IPS-11a (cell line): Measurements from ENCODE around the gene PLIN4.
"Not testable (repeated sequence)": the region's sequence is repeated elsewhere in the genome, so short reads cannot be mapped to it uniquely, and the experiment has no call there.

ENCODE experiments used
- H3K4me3 ChIP-seq: one replicate; pipeline ENCODE4 v1.5.1; 2013; ENCODE audit warnings: low read depth, low read length, control low read depth

PLIN4 gene

DNA sequence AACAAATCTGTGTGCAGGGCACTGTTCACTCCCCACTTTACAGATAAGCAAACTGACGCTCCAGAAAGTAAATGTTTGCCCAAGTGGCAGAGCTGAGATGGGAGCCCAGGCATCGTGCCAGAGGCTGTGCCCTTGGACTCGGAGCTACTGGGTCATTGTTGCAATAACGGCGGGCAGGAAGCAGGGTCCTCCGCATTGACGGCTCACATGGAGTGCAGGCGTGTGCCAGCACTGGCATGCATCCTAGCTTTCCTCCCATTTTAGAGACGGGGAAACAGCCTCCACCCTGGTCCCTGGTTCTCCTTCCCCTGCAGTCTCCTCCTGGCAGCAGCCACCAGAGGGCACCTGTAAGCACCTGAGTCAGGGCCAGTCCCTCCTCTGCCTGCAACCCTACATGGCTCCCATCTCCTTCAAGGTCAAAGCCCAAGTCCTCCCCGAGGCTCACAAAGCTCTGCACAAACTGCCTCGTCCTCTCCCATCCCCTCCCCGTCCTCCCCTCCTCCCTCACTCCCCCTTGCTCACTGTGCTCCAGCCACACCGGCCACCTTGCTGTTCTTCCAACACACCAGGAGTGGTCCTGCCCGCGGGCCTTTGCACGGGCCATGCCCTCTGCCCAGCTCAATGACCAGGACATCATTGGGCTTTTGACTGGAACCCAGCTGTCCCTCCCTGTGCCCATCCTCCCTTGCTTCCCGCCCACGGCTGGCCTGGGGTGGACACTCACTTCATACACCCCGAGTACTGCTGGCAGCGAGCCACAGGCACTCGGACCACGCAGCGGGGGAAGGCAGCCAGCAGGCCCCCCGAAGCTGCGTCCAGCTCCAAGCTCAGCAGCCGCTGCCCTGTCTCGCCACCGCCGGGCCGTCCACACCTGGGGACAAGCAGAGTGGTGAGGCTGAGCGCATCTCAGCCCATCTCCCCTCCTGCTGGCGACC, 29.3 kb upstream of the PLIN4 start:
- no peak overlapping the region for H3K4me3 ChIP-seq

DNA sequence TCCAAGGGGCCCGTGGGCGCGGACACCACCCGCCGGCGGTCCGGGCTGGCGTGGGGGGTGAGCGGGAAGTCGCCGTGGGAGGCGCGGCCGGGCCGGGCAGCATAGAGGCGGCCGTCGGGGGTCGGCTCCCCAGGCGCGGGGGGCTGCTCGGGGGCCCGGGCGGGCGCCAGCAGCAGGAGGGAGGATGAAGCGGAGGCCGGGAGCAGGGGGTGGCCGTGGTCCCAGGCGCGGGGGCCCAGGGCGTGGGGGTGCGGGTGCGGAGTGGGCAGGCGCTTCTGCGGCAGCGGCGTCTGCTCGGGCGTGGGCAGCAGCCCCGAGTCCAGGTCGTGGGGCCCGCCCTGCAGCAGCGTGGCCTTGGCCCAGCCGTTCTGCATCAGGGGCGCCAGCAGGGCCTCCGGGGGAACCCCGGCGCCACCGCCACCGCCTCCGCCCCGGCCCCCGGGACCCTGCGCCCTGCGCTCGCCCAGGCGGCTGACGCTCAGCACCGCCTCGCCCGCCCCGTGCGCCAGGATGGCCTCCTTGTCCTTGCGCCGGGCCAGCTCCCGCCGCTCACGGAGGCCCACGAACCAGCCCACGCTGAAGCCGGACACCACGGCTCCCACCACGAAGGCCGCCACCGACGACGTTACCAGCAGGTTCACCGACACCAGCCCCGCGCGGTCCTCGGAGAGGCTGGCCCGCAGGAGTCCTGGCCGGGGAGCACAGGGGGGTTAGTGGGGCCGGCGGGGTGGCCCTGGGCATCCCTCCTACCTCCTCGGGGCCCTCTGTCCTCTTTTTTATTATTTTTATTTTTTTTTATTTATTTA, 25.8 kb upstream of the PLIN4 start:
- no peak overlapping the region for H3K4me3 ChIP-seq

DNA sequence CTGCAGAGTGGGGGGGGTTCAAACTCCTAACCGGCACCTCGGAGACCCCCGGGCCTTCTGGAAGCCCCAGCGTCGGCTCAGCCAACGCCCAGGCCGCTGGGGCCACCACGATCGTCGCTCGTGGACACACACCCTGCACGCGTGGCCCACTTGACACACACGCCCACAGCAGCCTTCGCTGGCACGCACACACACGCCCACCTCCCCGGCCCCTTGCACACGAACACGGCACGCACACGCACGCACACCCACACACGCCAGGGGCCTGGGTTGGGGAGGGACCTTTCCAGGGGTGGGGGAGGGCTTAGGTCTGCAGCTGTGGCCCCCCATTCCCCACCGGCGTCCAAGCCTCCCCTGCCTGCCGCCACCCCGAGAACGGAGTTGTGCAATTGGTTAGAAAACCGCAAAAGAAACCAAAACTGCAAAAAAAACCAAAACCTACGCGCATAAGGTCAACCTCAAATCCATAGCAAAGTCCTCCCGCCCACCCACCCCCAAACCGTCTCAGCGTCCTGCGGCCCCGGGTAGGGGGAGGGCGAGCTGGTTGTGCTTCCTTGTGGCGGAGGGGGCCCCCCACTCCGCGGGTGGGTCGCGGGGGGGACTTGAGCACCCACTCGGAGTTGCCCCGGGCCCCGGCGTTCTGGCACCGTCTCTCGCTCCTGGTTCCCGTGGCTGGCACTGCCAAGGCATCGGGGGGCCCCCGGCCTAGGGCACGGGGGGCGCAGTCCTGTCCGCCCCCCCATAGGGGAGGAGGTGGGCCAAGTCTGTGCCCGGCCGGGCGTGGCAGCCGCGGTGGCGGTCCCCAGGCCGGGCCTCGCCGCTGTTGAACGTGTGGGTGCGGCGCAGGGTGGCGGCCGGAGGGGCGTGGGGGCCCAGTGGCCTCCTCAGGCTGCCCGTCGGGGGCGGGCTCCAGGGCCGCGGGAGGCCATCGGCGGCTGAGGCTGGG, 24.9 kb upstream of the PLIN4 start:
- H3K4me3 ChIP-seq, result no peak overlapping the region

DNA sequence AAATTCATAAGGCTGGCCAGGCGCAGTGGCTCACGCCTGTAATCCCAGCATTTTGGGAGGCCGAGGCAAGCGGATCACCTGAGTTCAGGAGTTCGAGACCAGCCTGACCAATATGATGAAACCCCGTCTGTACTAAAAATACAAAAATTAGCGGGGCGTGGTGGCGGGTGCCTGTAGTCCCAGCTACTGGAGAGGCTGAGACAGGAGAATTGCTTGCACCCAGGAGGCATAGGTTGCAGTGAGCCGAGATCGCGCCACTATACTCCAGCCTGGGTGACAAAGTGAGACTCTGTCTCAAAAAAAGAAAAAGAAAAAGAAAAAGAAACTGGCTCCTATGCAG, 23.5 kb upstream of the PLIN4 start:
- H3K4me3 ChIP-seq, result not testable (repeated sequence)

DNA sequence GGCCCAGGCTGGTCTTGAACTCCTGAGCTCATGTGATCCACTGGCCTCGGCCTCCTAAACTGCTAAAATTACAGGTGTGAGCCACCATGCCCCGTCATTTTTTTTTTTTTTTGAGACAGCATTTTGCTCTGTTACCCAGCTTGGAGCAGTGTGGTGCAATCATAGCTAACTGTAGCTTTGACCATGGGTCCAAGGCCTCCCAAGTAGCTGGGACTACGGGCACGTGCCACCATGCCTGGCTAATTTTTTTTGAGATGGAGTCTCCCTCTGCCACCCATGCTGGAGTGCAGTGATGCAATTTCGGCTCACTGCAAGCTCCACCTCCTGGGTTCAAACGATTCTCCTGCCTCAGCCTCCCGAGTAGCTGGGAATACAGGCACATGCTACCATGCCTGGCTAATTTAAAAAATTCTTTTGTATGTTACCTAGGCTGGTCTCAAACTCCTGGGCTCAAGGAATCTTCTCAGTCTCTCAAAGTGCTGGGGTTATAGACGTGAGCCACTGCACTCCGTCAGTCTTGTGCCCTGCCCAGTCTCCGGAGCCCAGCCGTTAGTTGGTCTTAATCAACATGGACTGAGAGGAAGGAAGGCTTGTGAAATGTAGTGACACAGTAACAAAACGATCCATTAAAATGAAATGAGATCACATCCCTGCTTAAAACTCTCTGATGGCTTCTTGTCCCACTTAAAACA, 23.0 kb upstream of the PLIN4 start:
- H3K4me3 ChIP-seq, result no peak overlapping the region

DNA sequence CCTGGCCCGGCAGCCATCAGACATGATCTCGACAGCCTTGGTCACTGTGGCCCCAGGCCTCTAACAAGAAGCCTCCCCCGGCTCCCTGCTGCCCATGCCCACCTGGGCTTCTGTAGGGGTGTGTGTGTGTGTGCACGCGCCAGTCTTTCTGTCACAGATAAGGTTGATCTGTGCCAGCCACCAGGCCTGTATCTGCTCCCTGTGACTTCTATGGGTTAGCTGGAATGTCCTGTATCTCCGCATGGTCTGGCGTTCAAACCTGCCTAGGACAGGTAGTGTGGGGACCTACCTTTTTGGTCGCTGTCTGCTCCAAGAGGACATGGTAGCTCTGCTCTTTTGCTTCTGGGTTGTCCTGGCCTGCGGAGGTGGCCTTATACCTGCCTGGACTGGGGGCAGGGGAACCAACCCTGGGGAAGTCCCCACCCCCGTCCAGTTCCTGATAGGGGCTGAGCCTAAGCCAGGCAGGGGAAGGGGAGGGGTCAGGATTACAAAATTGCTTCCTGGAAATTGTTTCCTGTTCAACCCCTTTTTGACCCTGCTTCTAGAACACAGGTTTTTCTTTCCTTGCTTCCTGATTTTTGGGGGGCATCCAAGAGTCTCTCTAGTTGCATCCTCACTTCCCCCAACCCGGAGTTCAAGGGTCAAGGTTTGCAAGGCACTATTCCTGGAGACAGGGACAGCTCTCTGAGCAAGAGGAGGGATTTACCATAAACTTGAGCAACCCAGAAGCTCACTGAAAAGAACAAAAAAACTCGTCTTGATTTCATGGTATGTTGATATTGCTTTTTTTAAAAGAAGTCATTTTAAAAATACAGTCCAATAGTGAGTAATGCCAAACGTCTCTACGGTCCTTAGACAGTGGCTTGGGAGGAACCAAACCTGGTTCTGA, 21.7 kb upstream of the PLIN4 start, which contains the start of gene LRG1:
Gene LRG1 (minus strand): TSS at position 344 of the 889 bp plus-strand sequence. CDS start 23 bp downstream, at position 321.
- no peak within 1 kb of the TSS for H3K4me3 ChIP-seq

DNA sequence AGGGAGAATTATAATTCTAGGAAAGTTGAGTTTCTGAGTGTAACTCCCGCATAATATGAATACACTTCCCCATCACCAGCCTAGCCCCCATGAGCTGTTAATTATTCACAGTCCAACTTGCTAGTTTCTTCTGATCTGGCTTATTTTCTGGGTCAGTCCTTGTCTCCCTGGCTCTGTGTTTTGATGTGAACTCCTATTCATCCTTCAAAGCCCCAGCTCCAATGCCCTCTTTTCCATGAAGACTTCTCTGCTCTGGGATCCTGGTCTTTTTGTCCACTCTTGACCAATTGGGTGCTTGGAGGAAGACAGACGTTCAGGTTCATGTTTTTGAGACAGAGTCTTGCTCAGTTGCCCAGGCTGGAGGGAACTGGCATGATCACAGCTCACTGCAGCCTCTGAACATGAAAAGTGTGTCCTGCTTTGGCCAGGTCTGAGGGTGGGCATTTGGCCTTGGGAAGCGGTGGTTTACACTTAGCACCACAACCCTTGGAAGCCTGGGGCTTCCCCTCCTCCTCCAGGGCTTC, 20.9 kb upstream of the PLIN4 start:
- H3K4me3 ChIP-seq, result no peak overlapping the region

DNA sequence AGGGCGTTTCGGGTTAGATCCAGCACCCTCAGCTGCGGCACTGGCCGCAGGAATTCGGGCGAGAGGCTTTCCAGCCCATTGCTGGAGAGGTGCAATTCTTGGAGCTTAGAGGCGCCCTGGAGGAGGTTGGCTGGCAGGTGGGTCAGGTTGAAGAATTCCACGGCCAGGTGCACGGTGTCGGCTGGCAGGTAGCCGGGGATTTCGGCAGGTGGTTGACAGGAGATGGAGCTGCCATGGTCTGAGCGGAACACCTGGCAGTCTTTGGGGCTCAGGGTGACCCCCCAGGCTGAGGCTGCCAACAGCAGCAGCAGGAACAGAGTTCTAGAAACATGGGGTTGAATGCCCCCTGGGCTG, 20.3 kb upstream of the PLIN4 start:
- H3K4me3 ChIP-seq, result no peak overlapping the region

DNA sequence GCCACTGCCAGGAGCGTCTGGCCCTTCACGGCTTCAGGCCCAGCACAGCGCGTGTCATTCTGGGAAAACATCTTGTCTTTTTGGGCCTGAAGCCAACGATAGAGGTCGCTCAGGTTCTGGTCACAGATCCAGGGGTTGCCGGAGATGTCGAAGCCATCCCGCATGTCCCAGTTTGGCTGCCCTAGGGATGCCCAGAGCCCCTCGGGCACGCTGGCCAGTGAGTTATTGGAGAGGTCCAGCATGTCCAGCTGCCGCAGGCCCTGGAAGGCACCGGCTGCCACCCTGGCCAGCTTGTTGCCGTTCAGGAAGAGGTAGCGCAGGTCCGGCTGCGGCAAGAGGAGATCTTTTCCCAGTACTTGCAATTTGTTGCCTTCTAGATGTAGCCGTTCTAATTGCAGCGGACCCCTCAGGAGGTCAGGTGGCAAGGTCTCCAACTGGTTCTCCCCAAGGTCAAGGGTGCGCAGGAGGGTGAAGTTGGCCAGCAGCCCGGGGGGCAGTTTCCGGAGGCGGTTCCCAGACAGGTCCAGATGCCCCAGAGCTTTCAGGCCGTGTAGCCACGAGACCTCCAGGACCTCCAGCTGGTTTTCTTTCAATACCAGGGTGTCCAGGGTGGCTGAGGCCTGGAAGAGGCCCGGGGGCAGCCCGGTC, 19.8 kb upstream of the PLIN4 start:
- no peak overlapping the region for H3K4me3 ChIP-seq

DNA sequence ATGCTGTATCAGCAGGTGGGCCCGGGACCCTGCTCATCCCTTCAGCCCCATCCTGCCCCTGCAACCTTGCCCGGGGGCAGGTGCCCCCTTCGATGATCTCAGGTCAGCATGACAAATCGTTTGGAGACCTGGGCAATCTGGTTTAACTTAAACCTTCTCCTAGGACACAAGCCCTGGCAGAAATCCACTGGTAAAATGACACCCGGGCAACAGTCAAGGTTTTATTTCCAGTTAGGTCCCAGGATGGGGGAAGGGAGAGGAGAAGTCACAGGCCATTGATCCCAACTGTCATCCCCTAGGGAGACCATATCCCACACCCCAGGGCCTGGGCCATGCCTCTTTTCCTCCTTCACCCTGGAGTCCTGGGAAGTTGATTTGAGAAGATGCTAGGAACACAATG, 18.5 kb upstream of the PLIN4 start:
- no peak overlapping the region for H3K4me3 ChIP-seq

DNA sequence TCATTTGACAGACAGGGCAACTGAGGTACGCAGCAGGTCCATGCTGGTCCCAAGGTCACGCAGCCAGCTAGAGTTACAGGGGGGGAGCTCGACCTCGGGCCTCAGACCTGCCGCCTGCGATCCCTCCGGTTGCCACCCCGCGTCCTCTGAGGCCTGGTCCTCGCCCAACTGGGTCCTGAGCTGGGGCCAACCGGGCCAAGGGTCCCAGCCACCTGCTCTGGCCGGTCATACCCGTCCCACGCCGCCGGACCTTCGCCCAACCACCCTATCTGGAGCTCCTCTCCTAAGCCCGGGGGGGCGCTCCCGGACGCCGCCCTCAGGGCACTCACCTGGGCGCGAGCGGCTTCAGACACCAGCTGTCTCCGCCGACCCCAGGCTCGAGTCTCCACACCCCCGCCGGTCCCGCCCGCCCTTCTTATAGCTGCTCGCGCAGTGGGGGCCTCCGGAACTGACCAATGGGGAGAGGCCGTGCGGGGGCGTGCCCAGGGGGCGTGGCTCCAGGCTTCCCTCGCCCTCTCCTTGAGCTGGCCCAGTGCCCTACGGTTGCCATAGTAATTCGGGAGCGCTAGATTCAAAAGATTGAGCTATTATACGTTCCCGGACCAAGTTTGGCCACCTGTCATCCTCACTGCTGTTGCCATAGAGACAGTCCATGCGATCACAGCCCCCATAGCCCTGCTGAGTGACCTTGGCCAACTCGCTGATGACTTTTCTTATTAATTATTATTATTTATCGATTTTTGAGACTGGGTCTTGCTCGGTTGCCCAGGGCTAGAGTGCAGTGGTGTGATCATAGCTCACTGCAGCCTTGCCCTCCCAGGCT, 16.8 kb upstream of the PLIN4 start, which contains the start of gene PLIN5:
Gene PLIN5 (minus strand): TSS at position 389 of the 823 bp plus-strand sequence. CDS start 1,150 bp downstream, outside the sequence.
- no peak within 1 kb of the TSS for H3K4me3 ChIP-seq

DNA sequence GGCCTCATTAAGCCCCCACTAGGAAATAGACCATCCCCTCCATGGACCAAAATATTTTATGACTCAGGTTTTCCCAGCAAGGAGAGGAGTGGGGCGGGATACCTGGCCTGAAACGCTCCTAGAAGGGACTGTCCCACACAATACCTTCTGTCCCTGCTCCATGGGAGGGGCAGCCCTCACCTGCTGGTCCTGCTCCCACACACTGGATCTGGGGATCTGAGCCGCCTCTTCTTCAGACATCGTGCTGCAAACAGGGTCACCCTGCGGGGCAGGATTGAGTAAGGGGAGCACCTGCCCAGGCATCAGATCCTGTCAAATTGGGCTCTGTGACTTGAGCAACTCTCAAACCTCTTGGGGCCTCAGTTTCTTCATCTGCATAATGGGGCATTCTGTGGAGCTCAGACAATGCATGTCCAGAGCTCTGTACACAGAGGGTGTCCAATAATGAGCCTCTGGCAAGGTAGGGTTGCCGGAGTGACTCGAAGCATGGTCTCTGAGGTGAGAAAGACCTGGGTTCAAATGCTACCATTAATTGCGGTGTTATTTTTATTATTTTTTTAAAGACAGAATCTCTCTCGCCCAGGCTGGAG, 15.6 kb upstream of the PLIN4 start:
- H3K4me3 ChIP-seq, result no peak overlapping the region

DNA sequence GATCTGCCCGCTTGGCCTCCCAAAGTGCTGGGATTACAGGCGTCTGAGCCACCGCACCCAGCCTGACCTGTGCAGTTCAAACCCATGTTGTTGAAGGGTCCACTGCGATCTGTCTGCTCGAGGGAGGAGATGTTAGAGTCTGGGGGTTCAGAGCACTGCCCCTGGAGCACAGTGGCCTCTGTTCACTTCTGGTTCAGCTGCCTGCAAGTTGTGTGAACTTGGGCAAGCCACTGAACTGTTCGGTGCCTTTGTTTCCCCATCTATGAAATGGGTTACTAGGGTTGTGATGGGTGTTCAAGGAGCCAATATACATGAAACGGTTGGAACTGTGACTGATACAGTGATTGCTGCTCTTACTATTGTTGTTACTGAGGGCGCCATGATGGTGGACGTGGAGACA, 15.0 kb upstream of the PLIN4 start:
- no peak overlapping the region for H3K4me3 ChIP-seq

DNA sequence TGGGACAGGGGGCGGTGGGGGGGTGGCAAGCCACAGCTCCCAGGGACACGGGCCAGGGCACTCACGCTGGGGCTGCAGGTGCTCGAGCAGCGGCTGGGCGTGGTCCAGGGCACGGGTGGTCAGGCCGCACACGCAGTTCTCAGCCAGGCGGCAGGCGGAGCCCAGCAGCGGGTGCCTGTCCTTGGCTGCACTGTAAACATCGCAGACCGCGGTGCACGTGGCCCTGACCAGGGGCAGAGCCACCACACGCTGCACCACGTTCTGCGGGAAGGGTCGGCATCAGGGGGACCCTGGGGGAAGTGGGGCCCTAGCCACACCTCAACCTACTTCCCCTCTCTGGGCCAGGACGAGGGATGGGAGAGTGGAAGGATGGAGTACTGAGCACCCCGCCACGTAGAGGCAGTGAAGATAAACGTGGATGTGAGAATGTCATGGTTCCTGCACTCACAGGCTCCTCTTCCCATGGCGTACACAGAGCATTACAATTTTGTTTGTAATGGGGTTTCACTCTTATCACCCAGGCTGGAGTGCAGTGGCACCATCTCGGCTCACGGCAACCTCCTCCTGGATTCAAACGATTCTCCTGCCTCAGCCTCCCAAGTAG, 13.4 kb upstream of the PLIN4 start:
- no peak overlapping the region for H3K4me3 ChIP-seq

DNA sequence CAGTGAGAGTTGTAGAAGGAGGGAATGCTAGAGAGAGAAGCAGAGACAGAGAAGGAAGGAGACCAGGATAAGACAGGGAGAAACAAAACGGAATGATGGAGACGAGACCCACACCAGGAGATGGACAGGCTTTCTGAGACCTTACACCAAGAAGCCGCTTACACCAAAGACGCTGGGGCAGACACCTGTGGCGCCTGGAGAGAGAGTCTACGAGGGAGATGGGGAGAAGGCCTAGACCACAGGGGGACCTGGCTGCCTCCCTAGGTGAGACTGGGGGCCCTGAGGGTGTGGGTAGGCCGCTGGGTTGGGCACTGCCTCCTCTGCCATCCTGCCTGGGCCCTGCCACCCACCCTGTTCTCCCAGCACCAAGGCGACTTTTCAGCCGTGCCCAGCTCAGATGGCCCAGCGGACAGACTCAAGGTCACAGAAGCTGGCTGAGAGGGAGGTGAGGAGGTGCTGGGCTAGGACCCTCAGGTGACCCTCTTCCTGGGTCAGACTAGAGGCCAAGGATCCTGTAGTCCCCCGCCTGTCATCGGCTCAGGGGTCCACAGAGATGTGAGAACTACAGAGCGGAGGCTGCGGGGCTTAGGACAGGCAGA, 11.7 kb upstream of the PLIN4 start:
- no peak overlapping the region for H3K4me3 ChIP-seq

DNA sequence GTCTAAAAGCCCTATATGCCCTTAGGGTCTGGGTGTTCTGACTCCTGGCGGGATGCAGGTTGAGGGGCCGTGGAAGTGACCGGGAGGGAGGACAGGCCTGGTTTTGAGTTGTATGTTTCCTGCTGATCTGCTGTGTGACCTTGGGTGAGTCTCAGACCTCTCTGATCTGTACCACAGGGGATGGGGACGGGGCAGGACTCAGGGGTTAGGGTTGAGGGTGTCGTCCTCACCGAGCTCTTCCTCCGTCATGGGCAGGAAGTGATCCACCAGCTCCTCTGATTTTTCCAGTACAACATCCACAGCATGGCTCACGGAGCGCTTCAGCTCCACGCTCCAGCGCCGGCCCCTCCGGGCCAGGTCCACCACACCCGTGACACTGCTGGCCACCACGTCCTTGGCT, 10.6 kb upstream of the PLIN4 start:
- no peak overlapping the region for H3K4me3 ChIP-seq

DNA sequence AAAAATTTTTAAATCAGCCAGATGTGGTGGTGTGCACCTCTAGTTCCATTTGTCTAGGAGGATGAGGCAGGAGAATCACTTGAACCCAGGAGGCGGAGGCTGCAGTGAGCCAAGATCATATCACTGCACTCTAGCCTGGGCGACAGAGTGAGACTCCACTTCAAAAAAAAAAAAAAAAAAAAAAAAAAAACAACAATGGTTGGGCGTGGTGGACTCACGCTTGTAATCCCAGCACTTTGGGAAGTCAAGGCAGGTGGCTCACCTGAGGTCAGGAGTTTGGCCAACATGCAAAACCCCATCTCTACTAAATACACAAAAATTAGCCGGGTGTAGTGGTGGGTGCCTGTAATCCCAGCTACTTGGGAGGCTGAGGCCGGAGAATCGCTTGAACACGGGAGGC, 9.1 kb upstream of the PLIN4 start:
- not testable (repeated sequence) for H3K4me3 ChIP-seq
